ENCODE results near the gene ERFE. TPM values are rescaled to one million over a fixed set of nuclear protein-coding genes. Genes with fewer than 3 reads are reported as not detected.

Gene ERFE
- total RNA-seq, 2 donors from 2014 or later: 0.33 to 1.5 TPM

Other genes with a start within 250 kb of the ERFE start
- gene UBE2F, start 192.0 kb upstream of the ERFE start, total RNA-seq: 10 to 100 TPM; 78.4 to 79.6 TPM
- 10 to 100 TPM in 1 of 2 donors, 1 to 10 TPM in 1; 6.5 to 11.3 TPM for gene SCLY, start 98.0 kb upstream of the ERFE start, total RNA-seq
- gene ESPNL, start 58.6 kb upstream of the ERFE start, total RNA-seq: 1 to 10 TPM in 1 of 2 donors, under 1 TPM in 1; 0.26 to 2.0 TPM
- 10 to 100 TPM; 24.9 to 29.0 TPM for gene KLHL30, start 20.3 kb upstream of the ERFE start, total RNA-seq
- gene ILKAP, start 44.7 kb downstream of the ERFE start, total RNA-seq: 10 to 100 TPM; 15.9 to 17.6 TPM
- 1 to 10 TPM; 2.5 to 4.8 TPM for gene HES6, start 81.1 kb downstream of the ERFE start, total RNA-seq
- 1 to 10 TPM; 5.2 to 9.4 TPM for gene PER2, start 129.6 kb downstream of the ERFE start, total RNA-seq
- gene TRAF3IP1, start 161.5 kb downstream of the ERFE start, total RNA-seq: 1 to 10 TPM; 5.0 to 5.8 TPM

All from right atrium auricular region (tissue), 2 donors.